ENCODE measurements around the gene HRH1. TPM values are rescaled to one million over a fixed set of nuclear protein-coding genes. Genes with fewer than 3 reads are reported as not detected.

HRH1 gene
- polyA plus RNA-seq, 1 donor (not counting 4 experiments of a cell fraction or from before 2014, with no cell fraction given), result 13.9 TPM

- H3K9me1 ChIP-seq (ENCODE audit: control insufficient read depth, extremely low read depth, insufficient read depth, low read length), result no peaks in the 10 kb centered on the region
- H3K79me2 ChIP-seq (ENCODE audit: control insufficient read depth, insufficient read depth, low read length), result peaks cover 1% of the 10 kb centered on the region
- peak overlapping the region; percentile 41 to 67 (median 62) for H3K4me3 ChIP-seq (ENCODE audit: control insufficient read depth in 2 of 3, extremely low read depth in 1 of 3, insufficient read depth in 2 of 3, low read depth in 1 of 3, low read length in 3 of 3)
- peak overlapping the region; percentile 88 for H3K9ac ChIP-seq (ENCODE audit: control insufficient read depth, extremely low read depth, insufficient read depth, low read length)
- H3K36me3 ChIP-seq (ENCODE audit: control insufficient read depth in 2 of 2, extremely low read depth in 1 of 2, insufficient read depth in 2 of 2, low read length in 2 of 2), result no peaks in the 10 kb centered on the region
- peak overlapping the region; percentile 93 for H3K4me2 ChIP-seq (ENCODE audit: control insufficient read depth, extremely low read depth, insufficient read depth, low read depth, low read length)
- TF ChIP-seq CTCF (optimal IDR thresholded peaks at IDR 0.05 in 1 of 3, IDR thresholded peaks at IDR 0.05 in 1 of 3, conservative IDR thresholded peaks at IDR 0.05 in 1 of 3; ENCODE audit: extremely low read depth in 1 of 3, insufficient read depth in 2 of 3, low read length in 3 of 3) (no peak), EZH2 (IDR thresholded peaks at IDR 0.05; ENCODE audit: low read length) (no peak)
- no peaks in the 10 kb centered on the region for H3K27me3 ChIP-seq (ENCODE audit: control insufficient read depth, extremely low read depth, insufficient read depth, low read length)
- peak overlapping the region; percentile 96 for H3K27ac ChIP-seq (ENCODE audit: control insufficient read depth, insufficient read depth, low read length)
- peak; percentile 100 for DNase-seq (ENCODE audit: low read depth, low spot score)
- peak; percentile 99 for FAIRE-seq
- H3K4me1 ChIP-seq (ENCODE audit: control insufficient read depth, extremely low read depth, insufficient read depth, low read length), result peaks cover 27% of the 10 kb centered on the region
- no peaks in the 10 kb centered on the region for H4K20me1 ChIP-seq (ENCODE audit: control insufficient read depth, extremely low read depth, insufficient read depth, low read length)
- H3K9me3 ChIP-seq (ENCODE audit: control insufficient read depth, low read depth, low read length), result no peaks in the 10 kb centered on the region
- dilution Hi-C loops (cut with MboI; ENCODE audit: extremely low pct_ligation_motif_present, low sequenced_read_pairs), result no loop called here
- peak overlapping the region; percentile 8 for H2AFZ ChIP-seq (ENCODE audit: control insufficient read depth, low read length)
These were observed 17.3 kb upstream of the HRH1 start for GRCh38 chr3:11136830-11137626.

GRCh38 chr3:11137627-11137959 lies 16.7 kb upstream of the HRH1 start:
- TF ChIP-seq EZH2 (IDR thresholded peaks at IDR 0.05; ENCODE audit: low read length), result no peak
- TF ChIP-seq CTCF (optimal IDR thresholded peaks at IDR 0.05 in 1 of 3, IDR thresholded peaks at IDR 0.05 in 1 of 3, conservative IDR thresholded peaks at IDR 0.05 in 1 of 3; ENCODE audit: extremely low read depth in 1 of 3, insufficient read depth in 2 of 3, low read length in 3 of 3), result no peak
- Histone ChIP-seq H3K9ac (ENCODE audit: control insufficient read depth, extremely low read depth, insufficient read depth, low read length) (peak overlapping the region; percentile 88), H4K20me1 (ENCODE audit: control insufficient read depth, extremely low read depth, insufficient read depth, low read length) (no peaks in the 10 kb centered on the region), H3K9me1 (ENCODE audit: control insufficient read depth, extremely low read depth, insufficient read depth, low read length) (no peaks in the 10 kb centered on the region), H2AFZ (ENCODE audit: control insufficient read depth, low read length) (peak overlapping the region; percentile 45), H3K27ac (ENCODE audit: control insufficient read depth, insufficient read depth, low read length) (peak overlapping the region; percentile 96), H3K9me3 (ENCODE audit: control insufficient read depth, low read depth, low read length) (no peaks in the 10 kb centered on the region), H3K36me3 (ENCODE audit: control insufficient read depth in 2 of 2, extremely low read depth in 1 of 2, insufficient read depth in 2 of 2, low read length in 2 of 2) (no peaks in the 10 kb centered on the region), H3K4me2 (ENCODE audit: control insufficient read depth, extremely low read depth, insufficient read depth, low read depth, low read length) (peak overlapping the region; percentile 93), H3K79me2 (ENCODE audit: control insufficient read depth, insufficient read depth, low read length) (peaks cover 1% of the 10 kb centered on the region), H3K27me3 (ENCODE audit: control insufficient read depth, extremely low read depth, insufficient read depth, low read length) (no peaks in the 10 kb centered on the region), H3K4me1 (ENCODE audit: control insufficient read depth, extremely low read depth, insufficient read depth, low read length) (peaks cover 27% of the 10 kb centered on the region), H3K4me3 (ENCODE audit: control insufficient read depth in 2 of 3, extremely low read depth in 1 of 3, insufficient read depth in 2 of 3, low read depth in 1 of 3, low read length in 3 of 3) (peak overlapping the region; percentile 41 to 67 (median 62))
- dilution Hi-C loops (cut with MboI; ENCODE audit: extremely low pct_ligation_motif_present, low sequenced_read_pairs), result no loop called here
- no peak for DNase-seq (ENCODE audit: low read depth, low spot score)
- FAIRE-seq, result no peak

Measured in keratinocyte (primary cell).